Putamen (tissue), 1 donor: Measurements from ENCODE around the gene QSER1.
A peak's percentile ranks its signal among the peaks of the same experiment; 100 is the strongest.
"Not testable (repeated sequence)": the region's sequence is repeated elsewhere in the genome, so short reads cannot be mapped to it uniquely, and the experiment has no call there.

Experiments used
- DNase-seq: peaks from one replicate; pipeline ENCODE4 v3.0.0-alpha.2; 2016; ENCODE audit warnings: low spot score

Gene QSER1

DNA sequence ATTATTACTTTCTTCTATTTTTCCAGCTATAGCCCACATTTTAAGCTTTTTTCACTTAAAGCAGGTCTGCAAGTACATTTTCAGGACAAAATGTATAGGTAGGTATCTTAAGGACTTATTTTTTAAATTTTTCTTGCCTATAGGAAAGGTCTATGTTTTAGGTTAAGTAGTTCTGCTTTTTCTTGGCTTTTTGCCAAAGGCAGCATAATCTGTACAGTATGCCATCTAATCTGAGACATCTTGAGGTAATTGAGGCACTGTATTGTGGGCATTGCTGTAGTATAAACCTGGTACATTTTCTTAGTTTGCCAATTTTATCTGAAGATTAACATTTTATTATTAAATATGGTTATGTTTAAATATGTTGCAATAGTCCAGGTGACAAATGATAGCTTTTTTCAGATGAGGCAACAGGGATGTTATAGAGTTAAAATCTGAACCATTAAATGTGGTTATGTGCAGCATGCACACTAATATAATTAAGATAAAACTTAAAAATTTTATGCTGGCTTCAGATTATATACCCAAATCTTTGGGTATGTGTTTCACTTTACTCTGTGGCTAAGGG, 42.9 kb downstream of the QSER1 start:
- no peak for DNase-seq

DNA sequence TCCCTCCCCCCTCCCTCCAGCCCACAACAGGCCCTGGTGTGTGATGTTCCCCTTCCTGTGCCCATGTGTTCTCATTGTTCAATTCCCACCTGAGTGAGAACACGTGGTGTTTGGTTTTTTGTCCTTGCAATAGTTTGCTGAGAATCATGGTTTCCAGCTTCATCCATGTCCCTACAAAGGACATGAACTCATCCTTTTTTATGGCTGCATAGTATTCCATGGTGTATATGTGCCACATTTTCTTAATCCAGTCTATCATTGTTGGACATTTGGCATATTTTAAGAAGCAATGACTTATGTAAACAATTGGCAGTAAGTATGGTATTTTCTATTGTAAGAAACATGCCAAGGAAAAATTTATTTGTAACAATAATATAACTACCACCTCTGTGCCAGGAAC, 43.6 kb downstream of the QSER1 start:
- DNase-seq, result not testable (repeated sequence)

DNA sequence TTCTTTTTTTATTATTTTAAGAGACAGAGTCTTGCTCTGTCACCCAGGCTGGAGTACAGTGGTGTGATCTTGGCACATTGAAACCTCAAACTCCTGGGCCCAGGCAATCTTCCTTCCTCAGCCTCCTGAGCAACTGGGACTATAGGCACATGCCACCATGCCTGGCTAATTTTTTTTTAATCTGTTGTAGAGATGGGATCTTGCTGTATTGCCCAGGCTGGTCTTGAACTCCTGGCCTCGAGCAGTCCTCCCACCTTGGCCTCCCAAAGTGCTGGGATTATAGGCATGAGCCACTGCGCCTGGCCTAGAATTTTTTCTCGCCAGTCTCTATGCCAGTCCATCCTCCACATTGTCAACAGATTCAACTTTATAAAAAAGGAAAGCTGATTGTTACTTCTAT, 44.7 kb downstream of the QSER1 start:
- DNase-seq, result not testable (repeated sequence)

DNA sequence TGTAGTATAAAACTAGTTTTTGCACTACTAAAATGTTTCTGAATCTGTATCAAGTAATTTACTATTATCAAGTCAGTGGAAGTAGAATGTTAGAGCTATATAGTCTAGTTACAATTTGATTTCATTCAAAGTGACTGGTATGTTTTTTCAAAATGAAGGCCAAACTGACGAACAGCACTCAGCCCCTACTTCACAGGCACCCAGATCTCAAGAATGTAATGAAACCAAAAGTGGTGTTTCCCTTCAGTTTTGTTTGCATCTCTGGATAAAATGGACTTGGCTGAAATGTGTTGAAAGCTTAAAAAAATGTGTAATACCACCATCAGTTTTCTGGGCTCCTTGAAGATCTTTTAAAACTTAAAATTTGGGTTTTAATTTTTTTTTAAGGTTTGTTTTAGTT, 46.4 kb downstream of the QSER1 start:
- DNase-seq, result no peak

DNA sequence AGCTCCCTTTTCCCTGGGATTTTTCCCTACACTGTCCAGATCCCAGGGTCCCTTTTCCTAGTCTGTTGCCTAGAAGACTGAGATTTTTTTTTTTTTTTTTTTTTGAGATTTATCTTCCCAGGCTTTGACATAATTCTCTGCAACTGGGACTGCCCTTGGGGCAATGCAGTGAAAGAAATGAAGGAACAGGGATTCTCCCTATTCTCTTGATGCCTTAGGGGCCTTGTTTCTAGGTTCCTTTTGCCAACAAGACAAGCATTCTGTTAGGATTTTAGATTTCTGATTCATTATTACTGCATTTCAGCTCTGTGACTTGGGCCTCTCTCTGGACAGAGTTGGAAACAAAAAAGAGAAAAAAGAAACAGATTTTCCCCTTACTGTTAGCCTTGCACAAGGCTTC, 47.3 kb downstream of the QSER1 start:
- DNase-seq, result no peak

DNA sequence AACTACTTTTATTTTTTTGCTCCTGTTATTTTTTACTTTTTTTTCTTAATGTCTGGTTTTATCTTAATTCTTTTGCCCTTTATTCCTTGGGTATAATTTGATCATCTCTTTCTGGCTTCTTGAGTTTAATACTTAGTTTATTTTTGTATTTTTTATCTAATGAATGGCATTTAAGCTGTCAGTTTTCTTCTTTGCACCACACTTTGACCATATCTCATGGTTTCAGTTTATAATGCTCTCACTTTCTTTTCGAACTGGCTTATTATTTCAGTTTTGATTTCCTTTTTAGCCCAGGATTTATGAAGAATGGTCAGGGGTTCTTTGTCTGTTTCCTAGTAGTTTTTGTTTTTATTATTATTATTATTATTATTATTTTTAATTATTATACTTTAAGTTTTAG, 48.3 kb downstream of the QSER1 start:
- DNase-seq, result no peak

DNA sequence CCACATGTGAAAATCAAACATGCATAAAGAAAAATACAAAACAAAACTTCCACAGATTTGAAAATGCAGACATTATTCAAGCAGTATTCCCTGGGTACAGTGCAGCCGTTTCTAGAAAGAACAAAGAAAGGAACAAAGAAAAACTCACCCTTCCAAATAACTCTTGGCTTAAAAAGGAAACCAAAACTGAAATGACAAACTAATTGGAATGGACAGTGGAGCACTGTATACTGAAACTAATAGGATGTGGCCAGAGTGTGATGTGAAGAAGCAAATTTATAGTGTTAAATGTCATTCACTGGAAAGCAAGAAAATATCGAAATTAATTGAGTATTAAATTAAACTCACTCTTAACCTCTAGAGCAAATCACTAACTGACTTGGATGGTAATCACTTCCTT, 55.4 kb downstream of the QSER1 start:
- DNase-seq, result no peak

DNA sequence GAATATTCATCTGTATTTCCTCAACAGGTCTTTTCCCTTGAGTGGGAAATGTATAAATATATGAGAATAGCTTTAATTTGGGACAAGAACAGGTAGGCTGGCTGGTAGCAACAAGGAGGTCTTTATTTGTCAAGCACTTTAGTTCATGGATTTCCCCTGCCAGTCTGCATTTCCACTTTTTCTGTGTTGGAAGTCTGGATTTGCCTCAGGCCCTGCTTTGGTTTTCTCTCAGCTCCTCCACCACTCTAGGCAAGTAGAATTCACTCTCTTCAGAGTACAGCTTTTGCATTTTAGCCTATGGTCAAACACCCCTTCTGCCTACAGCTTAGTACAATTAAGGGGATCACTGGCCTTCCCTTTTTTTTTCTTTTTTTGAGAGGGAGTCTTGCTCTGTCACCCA, 57.1 kb downstream of the QSER1 start:
- DNase-seq, result no peak

DNA sequence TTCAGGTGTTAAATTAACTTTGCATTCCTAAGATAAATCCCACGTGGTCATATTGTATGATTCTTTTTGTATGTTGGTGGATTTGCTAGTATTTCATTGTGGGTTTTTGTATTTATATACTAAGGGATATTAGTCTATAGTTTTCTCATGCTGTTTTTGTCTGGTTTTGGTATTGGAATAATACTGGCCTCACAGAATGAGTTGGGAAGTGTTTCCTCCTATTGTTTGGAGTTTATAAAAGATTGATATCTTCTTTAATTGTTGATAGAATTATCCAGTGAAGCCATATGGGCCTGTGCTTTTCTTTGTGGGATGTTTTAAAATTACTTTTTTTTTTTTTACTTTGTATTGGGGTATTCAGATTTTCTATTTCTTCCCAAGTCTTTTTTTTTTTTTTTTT, 59.8 kb downstream of the QSER1 start:
- DNase-seq, result no peak

DNA sequence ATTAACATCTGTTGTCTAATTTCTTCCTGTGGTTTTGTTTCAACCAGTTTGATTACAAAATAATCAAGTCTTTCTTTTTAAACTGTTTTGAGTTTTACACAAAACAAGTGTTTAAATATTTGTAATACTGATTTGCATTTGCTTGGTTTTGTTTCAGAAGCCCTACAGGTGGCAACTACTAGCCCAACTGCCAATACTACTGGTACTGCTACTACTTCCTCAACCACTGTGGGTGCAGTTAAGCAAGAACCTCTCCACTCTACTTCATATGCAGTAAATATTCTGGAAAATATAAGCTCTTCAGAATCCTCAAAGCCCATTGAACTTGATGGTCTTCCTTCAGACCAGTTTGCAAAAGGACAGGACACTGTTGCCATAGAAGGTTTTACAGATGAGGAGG, 61.1 kb downstream of the QSER1 start:
- no peak for DNase-seq

DNA sequence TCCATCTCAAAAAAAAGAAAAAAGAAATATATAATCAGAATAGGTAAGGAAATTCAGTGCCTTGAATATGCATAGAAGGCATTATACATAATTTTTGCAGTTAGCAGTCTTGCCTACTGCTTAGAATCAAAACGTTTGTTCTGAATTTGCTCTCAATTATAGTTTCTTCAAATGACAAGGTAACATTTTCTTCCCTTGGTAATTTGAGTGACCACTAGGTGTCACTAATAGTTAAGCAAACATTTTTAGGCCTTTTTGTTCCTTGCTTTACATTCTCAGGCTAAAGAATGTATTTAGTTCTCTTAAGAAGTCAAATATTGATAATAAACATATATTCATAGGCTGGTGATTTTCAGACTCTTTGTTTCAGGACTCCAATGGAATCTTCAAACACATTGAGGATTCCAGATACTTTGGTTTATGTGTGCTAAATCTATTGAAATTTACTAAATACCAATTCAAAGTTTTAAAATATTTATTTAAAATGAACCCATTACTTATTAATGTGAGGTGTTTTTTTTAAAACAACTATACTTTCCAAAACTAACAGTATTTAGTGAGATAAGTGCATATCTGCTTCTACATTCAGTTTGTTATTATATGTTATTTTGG, 68.0 kb downstream of the QSER1 start:
- peak; percentile 34 for DNase-seq

DNA sequence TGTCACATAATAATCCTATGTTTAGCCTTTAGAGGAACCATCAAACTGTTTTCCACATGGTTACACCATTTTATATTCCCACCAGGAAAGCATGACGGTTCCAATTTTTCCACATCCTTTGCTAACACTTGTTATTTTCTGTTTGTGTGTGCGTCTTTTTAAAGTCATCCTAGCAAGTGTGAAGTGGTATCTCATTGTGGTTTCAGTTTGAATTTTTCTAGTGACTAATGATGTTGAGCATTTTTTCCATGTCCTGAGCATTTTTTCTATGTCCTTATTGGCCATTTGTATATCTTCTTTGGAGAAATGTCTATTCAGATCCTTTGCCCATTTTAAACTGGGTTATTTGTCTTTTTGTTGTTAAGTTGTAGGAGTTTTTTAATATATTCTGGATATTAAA, 69.4 kb downstream of the QSER1 start:
- DNase-seq, result no peak

DNA sequence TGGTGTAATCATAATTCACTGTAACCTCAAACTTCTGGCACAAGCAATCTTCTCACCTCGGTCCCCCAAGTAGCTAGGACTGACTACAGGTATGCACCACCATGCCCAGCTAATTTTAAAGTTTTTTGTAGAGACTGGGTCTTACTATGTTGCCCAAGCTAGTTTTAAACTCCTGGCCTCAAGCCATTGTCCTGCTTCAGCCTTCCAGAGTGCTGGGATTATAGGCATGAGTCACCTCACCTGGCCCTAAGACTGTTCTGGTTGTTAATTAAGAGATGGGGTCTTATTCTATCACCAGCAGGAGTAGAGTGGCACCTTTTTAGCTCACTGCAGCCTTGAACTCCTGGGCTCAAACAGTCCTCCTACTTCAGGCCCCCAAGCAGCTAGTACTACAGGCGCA, 71.1 kb downstream of the QSER1 start:
- no peak for DNase-seq

DNA sequence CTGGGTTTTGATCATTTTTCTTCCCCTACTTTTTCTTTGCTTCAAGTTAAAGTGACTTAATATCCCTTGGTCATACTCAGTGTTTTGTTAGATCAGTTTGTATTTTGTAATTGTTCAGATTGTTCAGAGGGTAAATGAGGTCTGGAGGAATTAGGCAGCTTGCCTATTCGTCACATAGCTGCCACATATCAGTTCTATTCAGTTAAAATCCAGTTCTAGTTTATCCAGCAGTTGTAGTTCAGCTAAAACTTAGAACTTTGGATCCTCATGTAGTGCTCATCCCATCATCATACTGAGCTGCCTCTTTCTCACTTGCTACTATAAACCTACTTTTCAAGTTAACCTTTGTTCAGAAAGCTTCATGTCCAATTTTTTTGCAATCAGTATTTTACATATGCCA, 75.9 kb downstream of the QSER1 start:
- DNase-seq, result no peak

DNA sequence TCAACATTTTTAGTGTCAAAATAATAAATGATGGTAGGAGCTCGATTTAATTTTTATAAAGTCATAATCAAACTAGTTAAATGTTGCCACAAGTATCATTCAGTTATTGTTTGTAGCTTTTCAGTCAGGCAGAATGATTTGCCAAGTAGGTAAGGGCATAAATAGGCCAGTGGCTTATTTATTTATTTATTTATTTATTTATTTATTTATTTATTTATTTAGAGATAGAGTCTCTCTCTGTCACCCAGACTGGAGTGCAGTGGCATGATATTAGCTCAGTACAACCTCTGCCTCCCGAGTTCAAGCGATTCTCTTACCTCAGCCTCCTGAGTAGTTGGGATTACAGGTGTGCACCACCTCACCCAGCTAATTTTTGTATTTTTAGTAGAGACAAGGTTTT, 79.6 kb downstream of the QSER1 start:
- DNase-seq, result not testable (repeated sequence)

DNA sequence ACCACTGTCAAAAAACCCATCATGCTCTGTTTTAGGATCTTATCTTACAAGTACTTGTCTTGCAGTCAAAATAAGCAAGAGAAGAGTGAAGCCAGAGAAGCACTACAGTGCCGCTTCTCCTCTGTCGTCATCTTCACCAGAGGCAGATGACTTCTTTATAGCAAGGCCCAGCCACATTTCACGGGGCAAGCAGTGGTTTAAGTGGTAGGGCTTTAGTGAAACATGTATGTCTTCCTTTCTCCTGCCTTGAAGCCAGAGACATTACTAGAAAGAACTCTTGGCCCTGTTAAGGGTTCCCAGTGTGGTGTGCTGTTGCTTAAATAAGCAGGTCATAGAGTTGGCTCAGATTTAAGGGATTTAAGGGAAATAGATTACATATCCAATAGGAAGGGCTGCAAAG, 80.2 kb downstream of the QSER1 start:
- DNase-seq, result no peak

DNA sequence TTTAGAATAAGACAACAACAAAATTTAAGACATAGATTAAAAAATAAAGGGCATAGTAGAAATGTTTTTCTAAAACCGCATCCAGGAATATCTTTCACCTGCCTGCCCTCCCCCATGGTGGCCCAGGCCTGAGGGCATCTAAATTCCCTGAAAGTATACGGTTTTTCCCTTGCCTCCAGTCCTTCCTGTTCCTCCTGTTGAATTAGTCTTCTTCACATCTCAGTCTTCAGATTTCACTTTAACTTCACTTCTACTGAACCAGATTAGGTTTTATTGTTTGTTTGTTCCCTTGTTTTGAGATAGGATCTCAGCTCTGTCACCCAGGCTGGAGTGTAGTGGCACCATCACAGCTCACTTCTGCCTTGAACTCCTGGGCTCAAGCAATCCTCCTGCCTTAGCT, 90.0 kb downstream of the QSER1 start:
- no peak for DNase-seq

DNA sequence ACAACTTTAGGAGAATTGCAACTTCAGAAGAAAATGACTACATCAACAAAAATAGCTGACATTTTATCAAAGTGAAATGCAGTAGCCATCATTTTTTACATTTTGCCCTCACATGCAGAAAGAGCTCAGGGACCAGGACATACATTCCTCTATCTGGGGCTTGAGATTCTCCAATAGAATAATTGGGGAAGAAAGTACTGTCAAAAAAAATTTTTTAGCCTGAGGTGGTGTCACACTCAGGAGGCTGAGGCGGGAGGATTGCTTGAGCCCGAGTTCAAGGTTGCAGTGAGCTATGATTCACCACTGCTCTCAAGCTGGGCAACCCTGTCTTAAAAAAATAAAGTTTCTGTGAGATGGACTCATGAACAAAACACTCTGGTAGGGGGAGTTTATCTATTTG, 90.9 kb downstream of the QSER1 start:
- no peak for DNase-seq

DNA sequence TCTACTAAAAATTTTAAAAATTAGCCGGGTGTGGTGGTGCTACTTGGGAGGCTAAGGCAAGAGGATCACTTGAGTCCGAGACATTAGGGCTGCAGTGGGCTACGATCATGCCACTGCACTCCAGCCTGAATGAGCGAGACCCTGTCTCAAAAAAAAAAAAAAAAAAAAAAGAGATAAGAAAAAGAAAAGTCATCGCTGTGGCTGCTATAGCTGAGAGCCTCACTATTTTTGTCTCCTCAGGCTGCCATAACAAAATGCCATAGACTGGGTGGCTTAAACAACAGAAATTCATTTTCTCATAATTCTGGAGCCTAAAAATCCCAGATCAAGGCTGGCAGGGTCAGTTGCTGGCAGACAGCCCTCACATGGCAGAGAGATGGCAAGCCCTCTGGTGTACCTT, 93.0 kb downstream of the QSER1 start:
- DNase-seq, result no peak

DNA sequence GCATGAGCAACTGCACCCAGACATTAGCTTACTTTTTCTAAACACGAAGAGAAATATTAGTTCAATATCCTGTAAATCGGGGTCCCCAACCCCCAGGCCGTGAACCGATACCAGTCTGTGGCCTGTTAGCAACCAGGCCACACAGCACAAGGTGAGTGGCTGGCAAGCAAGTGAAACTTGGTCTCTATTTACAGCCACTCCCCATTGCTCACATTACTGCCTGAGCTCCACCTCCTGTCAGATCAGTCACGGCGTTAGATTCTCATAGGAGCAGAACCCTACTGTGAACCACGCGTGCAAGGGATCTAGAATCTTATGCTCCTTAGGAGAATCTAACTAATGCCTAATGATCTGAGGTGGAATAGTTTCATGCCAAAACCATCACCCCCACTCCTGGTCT, 95.2 kb downstream of the QSER1 start:
- no peak for DNase-seq

DNA sequence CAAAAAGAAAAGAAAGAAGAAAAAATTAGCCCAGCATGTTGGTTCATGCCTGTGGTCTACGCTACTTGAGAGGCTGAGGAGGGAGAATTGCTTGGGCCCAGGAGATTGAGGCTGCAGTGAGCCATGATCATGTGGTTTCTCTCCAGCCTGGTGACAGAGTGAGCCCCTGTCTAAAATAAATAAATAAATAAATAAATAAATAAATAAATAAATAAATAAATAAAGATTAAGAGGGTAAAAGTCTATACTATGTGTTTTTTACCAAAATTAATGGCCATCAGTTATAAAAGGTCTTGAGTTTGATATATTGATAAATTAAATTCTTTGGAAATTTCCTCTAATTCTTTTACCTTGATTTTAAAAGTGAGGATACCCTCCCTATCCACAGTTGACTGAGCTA, 97.9 kb downstream of the QSER1 start:
- no peak for DNase-seq

DNA sequence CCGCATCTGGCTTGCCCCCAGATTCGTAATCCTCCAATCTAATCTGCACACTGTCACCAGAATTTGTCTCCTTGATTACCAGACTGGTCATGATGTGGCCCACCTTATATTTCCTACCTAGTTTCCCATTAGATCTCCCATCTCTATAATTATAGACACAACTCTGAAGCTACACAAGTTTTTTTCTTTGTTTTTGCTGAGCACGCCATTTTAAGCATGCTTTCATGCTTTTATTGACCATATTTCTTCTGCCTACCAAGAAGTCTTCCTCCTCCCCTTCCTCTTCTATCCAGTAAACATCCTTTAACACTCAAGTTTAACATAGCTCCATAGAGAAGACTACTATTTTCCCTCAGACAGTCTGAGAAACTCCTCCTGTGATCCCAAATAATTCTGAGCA, 98.8 kb downstream of the QSER1 start:
- DNase-seq, result no peak

DNA sequence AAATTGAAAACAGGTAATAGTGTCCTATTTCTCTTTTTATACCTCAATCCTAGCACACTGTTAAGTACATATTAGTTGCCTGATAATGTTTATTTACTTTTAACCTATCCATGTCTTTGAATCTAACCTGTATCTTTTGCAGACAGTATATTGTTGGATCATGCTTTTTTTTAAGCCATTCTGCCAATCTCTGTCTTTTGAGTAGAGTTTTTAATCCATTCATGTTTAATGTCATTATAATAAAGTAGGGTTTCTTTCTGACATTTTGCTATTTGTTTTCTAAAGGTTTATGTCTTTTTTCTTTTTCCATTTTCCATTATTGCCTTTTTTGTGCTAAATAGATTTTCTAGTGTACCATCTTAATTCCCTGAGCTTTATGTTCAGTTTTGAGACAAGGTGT, 99.3 kb downstream of the QSER1 start:
- DNase-seq, result no peak

DNA sequence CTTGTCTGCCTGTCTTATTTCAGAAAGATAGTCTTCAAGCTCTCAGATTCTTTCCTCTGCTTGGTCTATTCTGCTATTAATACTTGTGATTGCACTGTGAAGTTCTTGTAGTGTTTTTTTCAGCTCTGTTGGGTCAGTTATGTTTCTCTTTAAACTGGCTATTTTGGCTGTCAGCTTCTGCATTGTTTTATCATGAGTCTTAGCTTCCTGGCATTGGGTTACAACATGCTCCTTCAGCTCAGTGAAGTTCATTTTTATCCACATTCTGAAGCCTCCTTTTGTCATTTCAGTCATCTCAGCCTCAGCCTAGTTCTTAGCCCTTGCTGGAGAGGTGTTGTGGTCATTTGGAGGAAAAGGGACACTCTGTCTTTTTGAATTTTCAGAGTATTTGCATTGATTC, 107.6 kb downstream of the QSER1 start:
- no peak for DNase-seq

DNA sequence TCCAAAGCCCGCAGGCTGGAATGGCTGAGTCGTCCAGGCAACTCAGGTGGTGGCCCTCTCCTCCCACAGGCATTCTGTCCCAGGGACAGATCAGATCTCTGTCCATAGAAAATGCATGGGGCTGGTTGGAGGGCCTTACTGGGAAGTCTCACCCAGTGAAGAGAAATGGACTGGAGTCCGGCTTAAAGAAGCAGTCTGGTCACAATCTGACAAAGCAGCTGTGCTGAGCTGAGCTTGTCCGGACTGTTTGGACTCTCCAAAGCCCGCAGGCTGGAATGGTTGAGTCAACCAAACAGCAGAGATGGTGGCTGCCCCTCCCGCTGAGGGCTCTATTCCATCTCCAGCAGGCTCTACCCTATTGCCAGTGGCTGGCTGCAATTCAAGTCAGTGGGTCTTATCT, 108.7 kb downstream of the QSER1 start:
- no peak for DNase-seq
